ENCODE data around the gene ZFP1.

DNA sequence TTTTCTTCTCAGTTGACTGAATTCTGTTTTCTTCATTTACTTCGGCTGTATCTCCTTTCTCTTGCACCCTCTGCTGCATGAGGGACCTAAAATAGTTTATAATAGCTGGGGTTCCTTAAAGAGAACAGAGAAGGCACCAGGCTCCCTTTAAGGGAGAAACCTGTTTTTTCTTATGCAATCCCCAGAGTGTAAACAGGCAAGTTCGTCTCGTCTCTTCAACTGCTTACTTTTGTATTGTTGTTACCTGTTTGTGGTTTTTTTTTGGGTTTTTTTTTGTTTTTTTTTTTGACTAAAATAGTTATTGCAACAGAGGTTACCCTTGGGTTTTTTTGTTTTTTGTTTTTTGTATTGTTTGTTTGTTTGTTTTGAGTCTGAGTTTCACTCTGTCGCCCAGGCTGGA is 28.1 kb upstream of the ZFP1 start:
- TF ChIP-seq, protein P1, sequence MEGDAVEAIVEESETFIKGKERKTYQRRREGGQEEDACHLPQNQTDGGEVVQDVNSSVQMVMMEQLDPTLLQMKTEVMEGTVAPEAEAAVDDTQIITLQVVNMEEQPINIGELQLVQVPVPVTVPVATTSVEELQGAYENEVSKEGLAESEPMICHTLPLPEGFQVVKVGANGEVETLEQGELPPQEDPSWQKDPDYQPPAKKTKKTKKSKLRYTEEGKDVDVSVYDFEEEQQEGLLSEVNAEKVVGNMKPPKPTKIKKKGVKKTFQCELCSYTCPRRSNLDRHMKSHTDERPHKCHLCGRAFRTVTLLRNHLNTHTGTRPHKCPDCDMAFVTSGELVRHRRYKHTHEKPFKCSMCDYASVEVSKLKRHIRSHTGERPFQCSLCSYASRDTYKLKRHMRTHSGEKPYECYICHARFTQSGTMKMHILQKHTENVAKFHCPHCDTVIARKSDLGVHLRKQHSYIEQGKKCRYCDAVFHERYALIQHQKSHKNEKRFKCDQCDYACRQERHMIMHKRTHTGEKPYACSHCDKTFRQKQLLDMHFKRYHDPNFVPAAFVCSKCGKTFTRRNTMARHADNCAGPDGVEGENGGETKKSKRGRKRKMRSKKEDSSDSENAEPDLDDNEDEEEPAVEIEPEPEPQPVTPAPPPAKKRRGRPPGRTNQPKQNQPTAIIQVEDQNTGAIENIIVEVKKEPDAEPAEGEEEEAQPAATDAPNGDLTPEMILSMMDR (IDR thresholded peaks at IDR 0.05), result no peak
- no peak for TF ChIP-seq POLR2A (IDR thresholded peaks at IDR 0.05)
- no peak for TF ChIP-seq POLR2AphosphoS5 (IDR thresholded peaks at IDR 0.05)

All from breast epithelium (tissue), 3 donors.